K562 (cell line): ENCODE measurements around the gene PRAC2. TPM values are rescaled to one million over a fixed set of nuclear protein-coding genes. Genes with fewer than 3 reads are reported as not detected.

Experiments used
- ATAC-seq: fragments of 200-7000 bp; cut with Tn5 transposase; 3 replicates; pipeline ENCODE4 v1.9.1; 2020; ENCODE audit warnings: moderate library complexity
- BruUV-seq: library from RNA; stranded (reverse); fragments of 400-500 nt; replicated peaks from 2 replicates; lab custom pipeline; 2021; lab: Mats Ljungman, UMichigan
- CTCF ChIA-PET: fragments of 300-600 bp; formaldehyde crosslinking; extraction: SDS; loops from one replicate; lab custom pipeline; 2021; ENCODE audit warnings: low intra/inter-chr PET ratio; lab: Yijun Ruan, JAX
- POLR2A ChIA-PET: fragments of 300-600, 350-650 bp; sonication (Branson Sonifier 250); formaldehyde crosslinking; extraction: SDS; loops from one replicate; lab custom pipeline; 2021; ENCODE audit warnings: antibody characterized with exemption, inconsistent platforms; lab: Yijun Ruan, JAX
- DNase-seq, 4 experiments: peaks; one replicate each; pipeline versions ENCODE4 v3.0.0 to v3.0.0-alpha.2; 2011 to 2018; ENCODE audit warnings: low spot score in 3 of 4, mixed read lengths in 3 of 4; ENCODE audit errors: extremely low read depth in 1 of 4
- FAIRE-seq: peaks from 2 replicates; lab custom pipeline; 2011; peaks lifted over from hg19 to GRCh38; lab: Jason Lieb, UNC
- H2AFZ ChIP-seq: 2 replicates; pipeline ENCODE4 v1.6.0; 2011; ENCODE audit warnings: low read depth, low read length, control low read depth, inconsistent platforms
- H3K27ac ChIP-seq: fragments of 200-600 bp; 3 replicates; pipeline ENCODE4 v1.8.0; 2011; ENCODE audit warnings: low read depth, mild to moderate bottlenecking, control low read depth, inconsistent platforms, low read length, moderate library complexity, mixed read lengths; ENCODE audit errors: extremely low read depth
- H3K27me3 ChIP-seq, 2 experiments: fragments of 300-600 bp in 1 of 2; 2 replicates in 1 of 2; 3 replicates in 1 of 2; pipeline versions ENCODE4 v1.6.0 to v1.8.0; 2011; ENCODE audit warnings: inconsistent platforms in 2 of 2, low read length in 2 of 2, mild to moderate bottlenecking in 1 of 2, mixed read lengths in 1 of 2, moderate library complexity in 1 of 2; ENCODE audit not compliant: control insufficient read depth in 2 of 2, insufficient read depth in 2 of 2
- H3K36me3 ChIP-seq: fragments of 300-600 bp; 3 replicates; pipeline ENCODE4 v1.8.0; 2011; ENCODE audit warnings: mild to moderate bottlenecking, low read length, inconsistent platforms; ENCODE audit not compliant: control insufficient read depth, insufficient read depth
- H3K4me1 ChIP-seq, 2 experiments: fragments of 200-600 bp in 1 of 2; replicated peaks in 1 of 2; 2 replicates in 1 of 2; 3 replicates in 1 of 2; pipeline versions ENCODE4 v1.5.1 to v1.8.0; 2011; ENCODE audit warnings: inconsistent platforms in 2 of 2, low read length in 2 of 2, mild to moderate bottlenecking in 1 of 2, mixed read lengths in 1 of 2, moderate library complexity in 1 of 2; ENCODE audit not compliant: control insufficient read depth in 2 of 2, insufficient read depth in 2 of 2
- H3K4me2 ChIP-seq: 2 replicates; pipeline ENCODE4 v1.6.1; 2011; ENCODE audit warnings: low read length, control low read depth, inconsistent platforms, mixed read lengths; ENCODE audit not compliant: insufficient read depth
- H3K4me3 ChIP-seq: fragments of 200-600 bp; sonication (generic), shearing (Covaris generic); 2 replicates; pipeline ENCODE4 v1.5.1; 2016; ENCODE audit warnings: control low read depth, inconsistent platforms
- H3K79me2 ChIP-seq: fragments of 200-600 bp; 3 replicates; pipeline ENCODE4 v1.8.0; 2011; ENCODE audit warnings: low read length, inconsistent platforms; ENCODE audit not compliant: control insufficient read depth, insufficient read depth
- H3K9ac ChIP-seq, 2 experiments: 2 replicates each; pipeline versions ENCODE4 v1.6.0 to v1.6.1; 2011; ENCODE audit warnings: low read depth in 2 of 2, low read length in 2 of 2, control low read depth in 1 of 2, inconsistent platforms in 1 of 2, mild to moderate bottlenecking in 1 of 2, mixed read lengths in 1 of 2; ENCODE audit not compliant: insufficient read depth in 1 of 2
- H3K9me1 ChIP-seq: one replicate; pipeline ENCODE4 v1.6.0; 2011; ENCODE audit warnings: inconsistent platforms, mild to moderate bottlenecking, low read length, moderate library complexity; ENCODE audit not compliant: control insufficient read depth, insufficient read depth
- H3K9me3 ChIP-seq: replicated peaks from 2 replicates; pipeline ENCODE4 v1.5.1; 2011; ENCODE audit warnings: low read depth, low read length, inconsistent platforms; ENCODE audit not compliant: control insufficient read depth, insufficient read depth
- H4K20me1 ChIP-seq: replicated peaks from 2 replicates; pipeline ENCODE4 v1.6.1; 2011; ENCODE audit warnings: low read length, inconsistent platforms, mixed read lengths; ENCODE audit not compliant: control insufficient read depth, insufficient read depth
- CEBPB ChIP-seq: fragments of 450-650 bp; IDR thresholded peaks from 2 replicates; pipeline ENCODE4 v1.6.1; 2016; ENCODE audit warnings: missing genetic modification characterization, missing compliant biosample characterization
- CEBPG ChIP-seq, 3 experiments: fragments of 200-800 bp in 1 of 3; sonication (Bioruptor generic) in 1 of 3; sonication (generic) in 1 of 3; formaldehyde crosslinking in 1 of 3; IDR thresholded peaks in 2 of 3; conservative IDR thresholded peaks in 1 of 3; 2 replicates each; pipeline versions ENCODE4 v1.6.1 to v1.8.0; 2016 to 2022; ENCODE audit warnings: missing compliant biosample characterization in 2 of 3, missing genetic modification characterization in 2 of 3, mild to moderate bottlenecking in 1 of 3, missing genetic modification reagents in 1 of 3
- PKNOX1 ChIP-seq: fragments of 450-650 bp; IDR thresholded peaks from 2 replicates; pipeline ENCODE4 v1.6.1; 2016
- RBM17 ChIP-seq: fragments of 200-400 bp; formaldehyde crosslinking; IDR thresholded peaks from 2 replicates; pipeline ENCODE4 v1.6.1; 2017; ENCODE audit warnings: low read depth, mild to moderate bottlenecking, low read length, borderline replicate concordance
- WGBS: fragments of 100-300 bp; shearing (Covaris generic); methylation state at CpG from one replicate; pipeline ENCODE4 v1.1.6; 2016; ENCODE audit warnings: low coverage, mixed read lengths; ENCODE audit not compliant: insufficient coverage; ENCODE audit errors: missing lambda C conversion rate; 5-methylcytosine and 5-hydroxymethylcytosine counted together
- in situ Hi-C: fragments of 300-500 bp; cut with MboI; formaldehyde crosslinking; loops from 4 replicates; pipeline ENCODE4 v1.15.0; 2018; ENCODE audit warnings: inconsistent platforms, mixed read lengths
- intact Hi-C: fragments of 100-400 bp; cut with micrococcal nuclease; formaldehyde crosslinking; loops from 2 replicates; pipeline ENCODE4 v1.14.2; 2022
- polyA plus RNA-seq, 8 experiments: library from polyadenylated mRNA; depleted of rRNA in 4 of 8; stranded (reverse) in 5 of 8; unstranded in 3 of 8; fragments of >200 nt; fragmentation: Nextera tagmentation in 2 of 8; fragmentation: Illumina TruSeq in 1 of 8; extraction: Ambion mirVana in 2 of 8; extraction: Trizol in 1 of 8; gene quantifications; 2 replicates each; pipeline versions ENCODE4 v1.2.1 to v1.2.3, GENCODE V29; 2011 to 2014; ENCODE audit warnings: inconsistent platforms in 1 of 8, missing spikeins in 1 of 8
- total RNA-seq, 7 experiments: library from RNA; depleted of rRNA in 6 of 7; stranded (reverse); fragments of >200 nt in 6 of 7; fragmentation: Illumina TruSeq in 2 of 7; extraction: Trizol in 2 of 7; gene quantifications; 2 replicates each; pipeline versions ENCODE4 v1.2.1 to v1.2.3, GENCODE V29; 2011 to 2021; ENCODE audit warnings: low replicate concordance in 1 of 7

PRAC2 gene
- total and polyA plus RNA-seq, 9 of the 15 experiments (the other 6 are each of a cell fraction or from before 2014, with no cell fraction given): not detected

GRCh38 chr17:48676963-48677558 lies 45.9 kb upstream of the PRAC2 start:
- no peak for DNase-seq
- intact Hi-C loops (no loop called here), in situ Hi-C loops (loop anchor here (25.0 kb wide), 1 partner anchor 360 kb away; no protein-coding TSS in a partner anchor)
- no peak overlapping the region for H3K4me3 ChIP-seq
- FAIRE-seq: no peak
- TF ChIP-seq CEBPG (CRISPR knock-in tag; IDR thresholded peaks at IDR 0.05) (no peak), CEBPG (tag; conservative IDR thresholded peaks at IDR 0.05 in 1 of 2, IDR thresholded peaks at IDR 0.05 in 1 of 2) (0 out of 4 replicates have a peak, but pooled peaks of 1 of the 2 experiments have one; percentile 17), PKNOX1 (peak; percentile 48; the same call in 1 of the 2 replicates), CEBPB (tag) (peak; percentile 87), RBM17 (no peak)
- no peak overlapping the region for H2AFZ ChIP-seq
- POLR2A ChIA-PET: interaction anchor here (0.9 to 1.5 kb wide), 2 partner anchors 114 to 326 kb away, joined by 3 to 4 read pairs; no protein-coding TSS in a partner anchor
- H3K9me1 ChIP-seq: no peaks in the 10 kb centered on the region
- no peaks in the 10 kb centered on the region for H3K9me3 ChIP-seq
- no peaks in the 10 kb centered on the region; the same call in 1 of the 2 replicates for H4K20me1 ChIP-seq
- no peak for ATAC-seq
- no peak overlapping the region for H3K4me2 ChIP-seq
- H3K4me1 ChIP-seq: peaks cover 0 to 8% of the 10 kb centered on the region in 2 experiments; a peak in 2 of 5 replicates
- no peaks in the 10 kb centered on the region for H3K79me2 ChIP-seq
- WGBS: 15% methylated on average over 6 of the region's 6 CpGs
- BruUV-seq: no TSS peak
- CTCF ChIA-PET: interaction anchor here (0.6 to 3.1 kb wide), 5 partner anchors 58 to 611 kb away, joined by 3 to 31 read pairs (median 4); no protein-coding TSS in a partner anchor
- H3K27ac ChIP-seq: no peak overlapping the region
- H3K27me3 ChIP-seq: peaks cover 9 to 13% of the 10 kb centered on the region in 2 experiments; a peak in 3 of 5 replicates
- H3K9ac ChIP-seq: no peak overlapping the region
- H3K36me3 ChIP-seq: no peaks in the 10 kb centered on the region
